Globus pallidus (tissue), 1 donor: ENCODE measurements around the gene USP9Y.

Experiments used
- DNase-seq: peaks from one replicate; pipeline ENCODE4 v3.0.0-alpha.2; 2015; ENCODE audit warnings: low spot score

Gene USP9Y

DNA sequence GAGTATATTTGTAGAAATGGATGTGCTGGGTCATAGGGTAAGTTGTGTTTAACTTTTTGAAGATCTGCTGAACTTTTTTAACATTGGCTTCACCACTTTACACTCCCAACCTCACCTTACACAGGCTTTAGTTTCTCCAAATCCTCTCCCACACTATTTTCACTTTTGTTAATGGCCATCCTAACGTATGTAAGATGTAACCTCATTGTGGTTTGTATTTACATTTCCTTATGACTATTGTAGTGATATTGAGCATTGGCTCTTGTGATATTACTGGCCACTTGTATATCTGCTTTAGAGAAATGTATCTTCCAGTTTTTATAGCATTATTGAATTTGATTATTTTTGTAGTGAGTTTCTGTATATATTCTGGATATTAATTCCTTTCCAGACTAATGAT lies 93.0 kb downstream of the USP9Y start:
- no peak for DNase-seq

DNA sequence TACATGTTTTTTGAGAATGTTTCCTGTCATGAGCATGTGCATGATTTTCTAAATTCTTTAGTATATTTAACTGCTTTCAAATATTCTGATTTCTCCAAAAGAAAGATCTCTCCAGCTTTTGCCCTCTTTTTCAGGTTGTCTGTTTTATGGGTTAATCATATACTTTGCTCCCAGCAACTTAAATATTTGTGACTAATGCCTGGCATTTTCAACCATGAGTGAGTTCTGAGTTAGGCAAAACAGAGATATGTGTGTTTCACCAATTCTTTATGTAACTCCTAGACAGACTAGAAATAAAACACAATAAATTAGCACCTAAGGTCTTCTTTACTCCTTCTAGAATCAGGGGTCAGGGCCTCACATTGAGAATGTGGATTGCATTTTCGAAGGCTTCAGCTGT lies 107.0 kb downstream of the USP9Y start:
- no peak for DNase-seq

DNA sequence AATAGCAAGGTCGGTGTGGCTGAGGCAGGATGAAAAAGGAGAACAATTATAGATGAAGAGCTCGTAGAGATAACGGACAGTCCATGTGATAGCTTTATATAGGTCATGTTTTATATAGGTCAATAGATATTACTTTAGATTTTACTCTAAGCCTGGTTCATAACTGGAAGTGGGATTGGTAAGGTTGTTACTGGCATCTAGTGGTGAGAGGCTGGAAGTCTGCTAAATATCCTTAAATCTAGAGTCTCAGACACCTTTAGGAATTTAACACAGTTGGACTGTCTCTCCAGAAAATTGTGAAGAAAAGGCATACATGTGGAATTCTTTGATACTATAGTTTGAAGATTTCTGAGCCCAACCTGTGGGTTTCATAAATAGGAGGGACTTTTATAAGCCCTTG lies 108.0 kb downstream of the USP9Y start:
- DNase-seq: no peak

DNA sequence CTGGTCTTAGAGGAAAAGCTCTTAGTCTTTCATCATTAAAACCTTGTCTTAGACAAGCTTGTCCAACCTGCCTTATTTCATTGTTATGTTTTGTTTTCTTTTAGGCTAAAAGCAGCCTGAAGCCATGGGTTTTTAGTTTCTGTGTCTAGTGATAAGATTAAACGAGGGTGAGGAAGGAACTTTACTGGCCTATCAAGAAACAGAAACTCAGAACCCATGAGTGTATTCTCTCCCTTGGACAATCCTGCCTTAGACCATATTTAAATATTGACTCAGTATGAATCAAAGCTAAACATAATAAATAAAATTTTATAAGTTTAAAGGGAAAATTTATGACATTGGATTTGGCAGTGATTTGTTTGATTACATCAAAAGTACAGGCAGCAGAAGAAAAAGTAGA lies 122.4 kb downstream of the USP9Y start:
- no peak for DNase-seq

DNA sequence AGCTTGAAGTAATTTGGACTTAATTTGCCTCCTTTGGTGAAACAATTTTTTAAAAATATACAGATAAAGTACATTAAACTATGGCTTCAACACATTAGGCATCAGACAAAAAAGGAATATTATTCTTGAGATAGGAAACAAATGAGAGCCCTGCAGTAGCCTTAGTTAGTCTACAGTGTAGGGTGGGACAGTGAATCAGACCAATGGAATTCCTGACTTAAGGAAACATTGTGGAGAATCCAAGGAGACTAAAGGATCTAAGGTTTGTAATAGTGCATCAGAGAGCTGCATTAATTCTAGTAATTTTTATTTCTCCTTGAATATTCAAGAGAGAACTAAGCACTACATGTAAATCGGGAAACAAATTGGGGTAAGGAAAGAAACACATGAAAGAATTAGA lies 125.8 kb downstream of the USP9Y start:
- DNase-seq: no peak

DNA sequence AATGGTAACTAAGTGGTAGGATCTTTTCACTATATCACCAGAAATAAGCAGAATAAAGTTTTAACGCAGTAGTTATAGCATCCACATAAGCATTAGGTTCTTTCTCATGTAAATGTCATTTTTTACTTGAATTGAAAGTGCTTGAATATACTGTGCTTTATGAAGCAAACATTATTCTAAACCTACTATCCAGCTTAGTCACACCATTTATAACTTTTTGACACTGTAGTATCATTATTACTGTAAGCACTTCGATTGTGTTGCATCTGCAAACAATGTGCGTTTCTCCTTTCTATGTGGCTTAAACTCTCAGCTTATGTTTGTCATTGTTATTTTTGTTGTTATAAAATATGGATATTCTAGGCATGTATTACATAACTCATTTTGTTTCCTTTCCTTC lies 132.3 kb downstream of the USP9Y start:
- no peak for DNase-seq

DNA sequence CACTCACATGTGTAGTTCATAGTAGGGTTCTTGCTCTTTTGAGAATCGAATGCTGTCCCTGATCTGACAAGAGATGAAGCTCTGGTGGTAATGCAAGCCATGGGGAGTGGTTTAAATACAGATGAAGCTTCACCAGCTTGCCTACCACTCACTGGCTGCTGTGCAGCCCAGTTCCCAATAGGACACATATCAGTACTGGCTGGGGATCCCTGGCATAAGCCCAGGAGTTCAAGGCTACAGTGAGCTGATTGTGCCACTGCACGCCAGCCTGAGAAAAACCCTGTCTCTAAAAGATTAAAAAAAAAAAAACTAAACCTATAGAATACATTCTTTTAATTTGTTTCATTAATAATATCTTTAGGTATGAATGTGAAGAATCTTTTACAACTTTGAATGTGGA lies 136.5 kb downstream of the USP9Y start:
- DNase-seq: peak; percentile 33

DNA sequence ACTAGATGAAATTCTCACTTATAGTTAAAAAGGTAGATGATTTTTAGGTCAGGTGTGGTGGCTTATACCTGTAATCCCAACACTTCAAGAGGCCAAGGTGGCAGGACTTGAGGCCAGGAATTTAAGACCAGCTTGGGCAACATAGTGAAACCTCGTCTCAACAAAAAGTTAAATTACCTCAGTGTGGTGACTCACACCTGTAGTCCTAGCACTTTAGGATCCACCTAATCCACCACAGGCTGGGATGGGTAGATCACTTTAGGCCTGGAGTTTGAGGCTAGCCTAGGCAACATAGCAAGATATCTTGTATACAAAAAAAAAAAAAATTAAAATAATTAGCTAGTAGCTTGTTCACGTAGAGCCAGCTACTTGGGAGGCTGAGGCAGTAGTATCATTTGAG lies 140.3 kb downstream of the USP9Y start:
- DNase-seq: no peak

DNA sequence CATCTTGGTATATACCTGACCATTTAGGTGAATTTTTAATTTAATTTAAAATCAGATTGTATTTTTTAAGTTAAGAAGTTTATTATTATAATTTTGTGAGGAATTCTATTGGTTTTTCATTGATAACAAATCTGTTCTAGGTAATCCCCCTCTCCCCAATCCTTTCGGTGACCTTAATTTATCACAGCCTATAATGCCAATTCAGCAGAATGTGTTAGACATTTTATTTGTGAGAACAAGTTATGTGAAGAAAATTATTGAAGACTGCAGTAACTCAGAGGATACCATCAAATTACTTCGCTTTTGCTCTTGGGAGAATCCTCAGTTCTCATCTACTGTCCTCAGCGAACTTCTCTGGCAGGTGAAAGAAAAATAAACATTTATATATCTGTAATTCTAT lies 145.8 kb downstream of the USP9Y start:
- DNase-seq: no peak

DNA sequence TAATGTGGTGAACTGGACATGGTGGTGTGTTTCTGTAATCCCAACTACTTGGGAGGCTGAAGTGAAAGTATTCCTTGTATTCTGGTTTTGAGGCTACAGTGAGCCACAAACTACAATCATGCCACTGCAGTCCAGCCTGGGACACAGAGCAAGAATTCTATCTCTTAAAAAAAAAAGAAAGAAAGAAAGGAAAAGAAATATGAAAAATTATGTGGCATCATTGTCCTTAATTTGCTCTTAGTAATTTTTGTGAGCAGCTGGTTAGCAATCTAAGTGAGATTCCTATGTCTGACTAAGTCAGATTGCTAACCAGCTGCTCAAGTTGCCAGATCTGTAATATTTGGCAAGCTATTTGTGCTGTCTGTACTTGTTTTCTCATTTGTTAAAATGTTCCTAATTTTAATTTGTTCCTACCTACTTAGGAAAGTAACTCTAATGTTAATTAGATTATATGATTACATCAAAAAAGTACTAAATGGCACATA lies 154.8 kb downstream of the USP9Y start:
- no peak for DNase-seq

DNA sequence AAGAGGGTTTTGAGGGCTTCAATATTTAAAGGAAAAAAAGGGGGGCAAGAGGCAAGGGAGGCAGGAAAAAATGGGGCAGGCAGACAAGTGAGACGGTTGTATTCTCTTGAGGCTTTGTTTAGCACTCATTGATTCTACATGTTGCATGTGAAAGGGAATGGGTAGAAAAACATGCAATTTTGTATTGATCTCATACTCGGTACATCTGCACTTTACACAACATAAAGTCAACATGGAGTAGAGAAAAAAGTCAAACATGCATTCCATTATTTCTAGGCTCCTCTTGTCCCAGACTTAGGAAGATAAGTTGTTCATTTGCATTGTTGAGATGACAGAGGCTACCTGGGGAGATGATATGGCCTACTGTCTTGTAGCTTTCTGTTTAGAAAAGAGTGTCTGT lies 166.9 kb downstream of the USP9Y start:
- no peak for DNase-seq

DNA sequence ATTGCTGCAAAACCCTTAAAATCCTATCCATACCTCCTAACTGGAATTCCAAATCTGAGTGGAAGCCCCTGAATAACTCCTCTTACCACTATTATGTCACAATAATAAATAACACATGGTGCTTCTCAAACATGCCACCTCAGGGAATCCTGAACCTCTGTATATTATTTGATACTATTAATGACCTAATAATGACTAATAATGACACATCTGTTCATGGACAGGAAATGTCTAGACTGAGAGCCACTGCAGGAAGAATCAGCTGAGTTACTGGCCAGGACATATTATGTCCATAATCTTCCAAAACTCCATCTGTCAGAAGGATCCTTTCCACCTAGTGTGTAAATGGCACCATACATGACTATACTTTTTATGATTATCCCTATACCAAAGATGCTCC lies 195.9 kb downstream of the USP9Y start:
- DNase-seq: no peak

DNA sequence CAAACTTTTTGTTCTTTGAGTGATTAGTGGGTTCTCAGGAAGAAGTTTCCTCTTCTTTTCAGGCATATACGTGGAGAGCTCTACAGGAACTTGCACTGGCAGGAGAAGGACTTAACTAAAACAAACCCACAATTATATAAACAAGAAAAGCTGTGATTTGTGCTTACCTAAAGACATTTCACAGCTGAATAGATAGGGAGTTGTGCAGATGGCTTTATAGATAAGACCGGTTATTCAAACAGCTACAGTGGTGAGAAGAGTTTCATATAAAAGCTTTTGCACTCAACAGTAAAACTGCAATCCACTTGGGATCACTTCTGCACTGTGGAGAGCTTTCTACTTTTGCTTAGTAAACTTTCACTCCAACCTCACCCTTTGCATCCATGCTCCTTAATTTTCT lies 197.6 kb downstream of the USP9Y start:
- no peak for DNase-seq

DNA sequence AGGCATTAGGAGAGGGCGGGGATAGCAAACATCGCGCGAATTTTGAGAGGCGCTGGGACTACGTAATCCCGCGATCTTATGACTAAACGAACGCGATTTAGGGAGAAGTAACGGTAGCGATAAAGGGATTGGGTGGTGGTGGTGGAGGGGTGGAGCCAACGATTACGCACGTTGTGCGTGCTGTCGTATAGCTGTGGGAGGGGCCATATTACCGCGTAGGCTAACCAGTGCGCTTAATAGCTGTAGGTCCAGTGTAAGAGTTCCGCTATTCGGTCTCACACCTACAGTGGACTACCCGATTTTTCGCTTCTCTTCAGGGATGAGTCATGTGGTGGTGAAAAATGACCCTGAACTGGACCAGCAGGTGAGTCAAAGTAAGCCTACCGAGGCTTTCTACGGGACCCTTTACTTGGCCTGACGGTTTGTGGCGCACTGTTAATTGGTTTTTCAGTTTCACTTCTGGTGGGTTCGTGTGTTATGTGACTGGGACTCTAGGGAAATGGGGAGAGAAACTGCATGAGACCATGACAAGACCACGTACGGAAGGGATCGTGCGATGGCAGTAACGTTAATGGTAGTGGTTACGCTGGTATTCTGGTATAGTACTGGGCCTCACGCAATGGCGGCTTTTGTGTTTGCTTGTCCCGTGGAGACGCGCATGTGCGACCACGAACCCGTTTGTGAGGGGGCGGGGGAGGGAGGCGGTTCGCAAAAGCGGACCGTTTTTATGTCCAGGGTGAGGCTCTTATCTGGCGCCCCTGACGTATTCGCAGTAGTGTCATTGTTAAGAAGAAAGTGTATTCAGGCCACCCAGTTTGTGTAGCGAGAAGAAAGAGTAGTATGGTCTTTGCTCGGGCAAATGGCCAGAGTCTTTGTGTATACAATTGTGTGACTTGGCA lies 203.8 kb downstream of the USP9Y start, which contains the start of gene DDX3Y:
DDX3Y (plus strand) TSS at position 251 of the 899 bp plus-strand sequence; CDS start at position 320, 69 bp downstream.
- DNase-seq: peak; percentile 89

DNA sequence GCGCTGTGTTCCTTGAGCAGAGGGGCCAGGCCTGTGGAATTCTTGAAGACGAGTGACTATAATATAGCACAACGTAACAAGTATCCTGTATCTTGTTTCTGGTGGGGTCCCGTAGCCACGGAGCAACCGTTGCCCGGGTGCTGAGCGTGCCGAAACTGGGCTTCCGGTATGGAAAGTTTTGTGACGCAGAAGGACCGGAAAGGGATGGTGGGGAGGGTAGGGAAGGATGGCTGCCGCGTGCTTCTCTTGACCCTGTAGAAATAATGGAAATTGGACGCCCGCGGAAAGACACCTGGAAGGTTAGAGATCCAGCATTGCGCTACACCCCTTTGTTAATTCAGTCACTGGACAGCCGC lies 204.5 kb downstream of the USP9Y start:
- peak; percentile 75 for DNase-seq

DNA sequence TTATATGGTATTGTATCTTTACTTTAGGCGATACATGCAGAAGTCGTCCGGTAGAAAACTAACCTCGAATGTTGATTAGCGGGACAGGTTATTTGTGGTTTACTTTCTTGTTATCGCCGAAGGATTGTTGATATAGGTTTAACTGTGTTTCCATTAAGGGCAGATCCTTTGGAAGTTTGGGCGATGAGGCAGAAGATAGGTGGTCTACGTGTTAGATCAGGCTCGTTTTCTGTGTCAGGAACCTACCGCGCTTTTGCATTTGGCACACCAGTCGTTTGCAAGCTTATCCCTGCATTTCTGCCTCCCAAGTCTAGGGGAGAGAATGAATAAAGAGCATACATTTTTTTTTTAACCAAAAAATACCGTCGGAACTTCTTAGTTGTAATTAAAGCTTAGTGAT lies 204.9 kb downstream of the USP9Y start:
- peak; percentile 15 for DNase-seq
